Vagina (tissue), 2 donors: ENCODE data around the gene MICALL2. TPM values are rescaled to one million over a fixed set of nuclear protein-coding genes. Genes with fewer than 3 reads are reported as not detected.

Experiments
- DNase-seq, 2 donors: peaks; one replicate each; pipeline ENCODE4 v3.0.0-alpha.2; 2017; ENCODE audit errors: extremely low spot score in 2 of 2
- H3K27ac ChIP-seq: fragments of 200-600 bp; sonication (generic); one replicate; pipeline ENCODE4 v1.5.1; 2019
- H3K27me3 ChIP-seq: fragments of 200-600 bp; sonication (generic); one replicate; pipeline ENCODE4 v1.5.1; 2019
- H3K36me3 ChIP-seq, 2 donors: fragments of 200-600 bp; sonication (generic); one replicate each; pipeline ENCODE4 v1.5.1; 2017 to 2019
- H3K4me1 ChIP-seq: fragments of 200-600 bp; sonication (generic); one replicate; pipeline ENCODE4 v1.5.1; 2019
- H3K4me3 ChIP-seq, 2 donors: fragments of 200-600 bp; sonication (generic); 1 replicate in 1 of 2; 2 replicates in 1 of 2; pipeline ENCODE4 v1.5.1; 2016 to 2019
- H3K9me3 ChIP-seq: fragments of 200-600 bp; sonication (generic); one replicate; pipeline ENCODE4 v1.5.1; 2019
- POLR2A ChIP-seq, 2 donors: fragments of 450-650 bp; IDR thresholded peaks; one replicate each; pipeline ENCODE4 v1.6.1; 2017; ENCODE audit warnings: antibody characterized with exemption in 2 of 2, mild to moderate bottlenecking in 2 of 2, moderate library complexity in 2 of 2
- POLR2AphosphoS5 ChIP-seq, 2 donors: sonication (generic); formaldehyde crosslinking; IDR thresholded peaks; one replicate each; pipeline ENCODE4 v1.9.0; 2017; ENCODE audit warnings: antibody characterized with exemption in 2 of 2, mild to moderate bottlenecking in 2 of 2, low read depth in 1 of 2; ENCODE audit not compliant: insufficient read depth in 1 of 2
- intact Hi-C: fragments of 100-400 bp; cut with DNase I; formaldehyde crosslinking; loops from one replicate; pipeline ENCODE4 v1.15.1; 2023
- total RNA-seq: library from RNA; depleted of rRNA; stranded (reverse); fragments of >200 nt; gene quantifications from one replicate; pipeline ENCODE4 v1.2.3, GENCODE V29; 2016
- TF ChIP-seq, protein P1 (sequence below), 3 experiments: fragments of 450-650 bp in 2 of 3; fragments of 200-600 bp in 1 of 3; sonication (generic) in 1 of 3; IDR thresholded peaks; one replicate each; pipeline ENCODE4 v1.5.1; 2017 to 2019; ENCODE audit warnings: antibody characterized with exemption in 3 of 3, mild to moderate bottlenecking in 2 of 3, moderate library complexity in 2 of 3

MICALL2 gene
- total RNA-seq, 1 donor from 2014 or later, result 15.7 TPM

DNA sequence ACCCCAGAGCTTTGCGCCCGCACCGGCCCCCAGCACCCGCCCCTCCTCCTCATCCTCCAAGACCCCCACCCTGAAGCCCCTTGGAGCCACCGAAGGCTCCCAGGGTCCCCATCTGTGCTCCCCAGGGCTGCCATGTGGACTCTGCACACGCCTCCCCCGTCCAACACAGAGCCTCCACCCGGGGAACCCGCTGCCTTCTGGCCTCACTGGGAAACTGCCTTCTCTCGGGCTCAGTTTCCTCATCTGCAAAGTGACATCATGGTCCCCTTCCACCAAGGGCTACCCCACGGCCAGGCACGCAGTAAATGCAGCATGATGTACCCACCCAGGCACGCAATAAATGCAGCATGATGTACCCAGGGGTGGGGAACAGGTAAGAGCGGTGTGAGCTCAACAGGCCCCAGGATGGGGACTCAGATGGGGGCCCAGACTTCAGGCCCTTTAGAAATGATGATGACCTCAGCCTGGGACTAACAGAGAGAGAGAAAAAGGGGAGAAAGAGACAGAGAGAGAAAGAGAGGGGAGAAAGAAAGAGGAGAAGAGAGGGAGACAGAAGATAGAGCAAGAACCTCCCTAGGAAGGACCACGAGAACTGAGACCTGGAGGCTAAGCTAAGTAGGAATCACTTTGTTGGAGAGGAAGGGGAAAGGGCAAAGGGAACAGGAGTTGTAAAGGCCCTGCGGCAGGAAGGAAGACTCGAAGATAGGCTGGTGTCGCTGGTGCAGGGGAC lies 2.5 kb upstream of the MICALL2 start:
- Histone ChIP-seq H3K36me3 (no peaks in the 10 kb centered on the region), H3K4me3 (no peak overlapping the region), H3K4me1 (peaks cover 65% of the 10 kb centered on the region), H3K9me3 (no peaks in the 10 kb centered on the region), H3K27me3 (no peaks in the 10 kb centered on the region), H3K27ac (peak overlapping the region; percentile 88)
- no peak for TF ChIP-seq POLR2AphosphoS5 (IDR thresholded peaks at IDR 0.05; ENCODE audit: insufficient read depth in 1 of 2, low read depth in 1 of 2)
- TF ChIP-seq POLR2A (IDR thresholded peaks at IDR 0.05), result no peak
- TF ChIP-seq, protein P1, sequence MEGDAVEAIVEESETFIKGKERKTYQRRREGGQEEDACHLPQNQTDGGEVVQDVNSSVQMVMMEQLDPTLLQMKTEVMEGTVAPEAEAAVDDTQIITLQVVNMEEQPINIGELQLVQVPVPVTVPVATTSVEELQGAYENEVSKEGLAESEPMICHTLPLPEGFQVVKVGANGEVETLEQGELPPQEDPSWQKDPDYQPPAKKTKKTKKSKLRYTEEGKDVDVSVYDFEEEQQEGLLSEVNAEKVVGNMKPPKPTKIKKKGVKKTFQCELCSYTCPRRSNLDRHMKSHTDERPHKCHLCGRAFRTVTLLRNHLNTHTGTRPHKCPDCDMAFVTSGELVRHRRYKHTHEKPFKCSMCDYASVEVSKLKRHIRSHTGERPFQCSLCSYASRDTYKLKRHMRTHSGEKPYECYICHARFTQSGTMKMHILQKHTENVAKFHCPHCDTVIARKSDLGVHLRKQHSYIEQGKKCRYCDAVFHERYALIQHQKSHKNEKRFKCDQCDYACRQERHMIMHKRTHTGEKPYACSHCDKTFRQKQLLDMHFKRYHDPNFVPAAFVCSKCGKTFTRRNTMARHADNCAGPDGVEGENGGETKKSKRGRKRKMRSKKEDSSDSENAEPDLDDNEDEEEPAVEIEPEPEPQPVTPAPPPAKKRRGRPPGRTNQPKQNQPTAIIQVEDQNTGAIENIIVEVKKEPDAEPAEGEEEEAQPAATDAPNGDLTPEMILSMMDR (IDR thresholded peaks at IDR 0.05), result no peak
- no peak for DNase-seq
- intact Hi-C loops, result no loop called here

DNA sequence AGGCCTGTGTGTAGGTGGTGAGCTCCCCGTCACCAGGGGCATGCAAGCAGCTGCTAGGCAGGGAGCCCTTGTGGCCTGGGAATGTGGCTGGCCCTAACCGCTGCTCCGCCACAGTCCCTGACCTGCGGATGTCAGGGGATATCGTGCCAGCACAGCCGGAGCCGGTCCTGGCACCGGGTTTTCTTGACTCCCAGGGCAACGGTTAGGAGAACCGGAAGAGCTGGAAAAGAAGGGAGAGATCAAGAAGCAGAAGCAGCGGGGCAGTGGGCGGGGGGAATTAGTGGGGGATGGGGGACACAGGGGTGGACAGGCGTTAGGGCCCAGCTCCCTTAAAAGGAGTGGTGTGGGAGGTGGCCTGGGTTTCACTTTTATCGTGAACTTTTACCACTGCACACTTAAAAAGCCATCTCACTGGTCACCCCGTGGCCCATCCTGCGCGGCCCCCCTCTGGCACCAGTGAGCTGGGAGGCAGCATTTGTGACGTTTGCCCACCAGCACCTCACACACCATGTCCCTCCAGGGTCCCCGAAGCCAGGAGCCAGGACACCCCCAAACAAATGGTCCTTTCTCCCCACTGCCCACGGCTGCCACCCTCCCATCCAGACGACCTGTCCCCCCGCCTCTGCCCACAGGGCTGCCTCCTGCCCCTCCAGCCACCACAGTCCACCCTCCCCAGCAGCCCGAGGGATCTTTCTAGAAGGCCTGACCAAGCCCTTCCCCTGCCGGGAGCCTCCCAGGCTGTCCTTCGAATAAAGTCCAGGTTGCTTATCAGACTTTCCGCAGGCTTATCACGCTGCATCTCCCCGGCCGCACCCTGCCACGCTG lies 1.8 kb upstream of the MICALL2 start:
- intact Hi-C loops, result no loop called here
- no peaks in the 10 kb centered on the region for H3K9me3 ChIP-seq
- peaks cover 67% of the 10 kb centered on the region for H3K4me1 ChIP-seq
- no peak for DNase-seq
- peak overlapping the region; percentile 89 to 91 for H3K4me3 ChIP-seq
- H3K36me3 ChIP-seq, result no peaks in the 10 kb centered on the region
- peak overlapping the region; percentile 88 for H3K27ac ChIP-seq
- TF ChIP-seq, protein P1 (IDR thresholded peaks at IDR 0.05), result no peak
- TF ChIP-seq POLR2AphosphoS5 (IDR thresholded peaks at IDR 0.05; ENCODE audit: insufficient read depth in 1 of 2, low read depth in 1 of 2), result peak in 1 of 2 donors; percentile 21
- H3K27me3 ChIP-seq, result no peaks in the 10 kb centered on the region

DNA sequence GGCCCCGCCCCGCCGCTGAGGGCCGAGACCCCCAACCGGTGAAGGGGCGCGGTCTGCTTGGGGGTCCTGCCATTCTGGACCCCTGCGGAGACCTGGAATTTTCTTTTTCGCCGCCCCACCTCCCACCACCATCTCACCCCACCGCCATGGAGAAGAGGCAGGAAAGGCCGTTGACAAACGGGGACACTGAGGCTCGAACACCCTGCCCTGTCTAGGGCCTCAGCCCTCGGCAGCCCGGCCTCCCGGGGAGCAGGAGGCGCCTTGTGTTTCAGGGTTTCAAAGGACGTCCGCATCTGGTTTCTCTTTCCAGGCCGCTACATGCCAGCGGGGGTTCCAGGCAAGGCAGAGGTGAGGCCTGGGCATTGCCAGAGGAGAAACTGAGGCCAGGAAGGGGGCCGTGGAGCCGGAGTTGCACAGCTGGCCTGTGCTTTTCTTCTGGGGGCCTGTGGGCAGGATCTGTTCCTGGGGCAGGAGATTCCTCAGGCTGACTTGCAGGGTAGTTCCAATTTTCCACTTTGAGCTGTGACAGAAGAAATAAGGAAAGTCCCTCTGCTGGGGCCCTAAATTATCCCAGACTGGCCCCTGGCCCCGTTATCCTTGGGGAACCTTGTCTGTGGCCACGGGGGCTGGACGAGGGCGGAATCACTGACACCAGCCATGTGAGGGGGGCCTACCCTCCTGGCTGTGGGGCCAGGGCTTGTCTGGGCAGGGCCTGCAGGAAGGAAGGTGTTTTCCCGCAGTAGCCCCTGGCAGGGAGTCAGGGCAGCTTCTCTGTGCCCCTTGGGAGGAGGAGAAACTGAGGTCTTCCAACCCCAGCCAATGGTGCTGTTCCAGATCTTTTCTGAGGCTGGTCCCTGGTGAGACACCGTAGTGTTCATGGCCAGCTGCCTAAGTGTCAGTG lies 900 bp upstream of the MICALL2 start:
- Histone ChIP-seq H3K9me3 (no peaks in the 10 kb centered on the region), H3K4me1 (peaks cover 75% of the 10 kb centered on the region), H3K27ac (peak overlapping the region; percentile 88), H3K4me3 (peak overlapping the region; percentile 89 to 91), H3K36me3 (no peaks in the 10 kb centered on the region), H3K27me3 (no peaks in the 10 kb centered on the region)
- peak in 1 of 2 donors; percentile 11 for TF ChIP-seq POLR2AphosphoS5 (IDR thresholded peaks at IDR 0.05; ENCODE audit: insufficient read depth in 1 of 2, low read depth in 1 of 2)
- TF ChIP-seq, protein P1 (IDR thresholded peaks at IDR 0.05), result no peak
- no peak for TF ChIP-seq POLR2A (IDR thresholded peaks at IDR 0.05)
- intact Hi-C loops, result no loop called here
- DNase-seq, result no peak

DNA sequence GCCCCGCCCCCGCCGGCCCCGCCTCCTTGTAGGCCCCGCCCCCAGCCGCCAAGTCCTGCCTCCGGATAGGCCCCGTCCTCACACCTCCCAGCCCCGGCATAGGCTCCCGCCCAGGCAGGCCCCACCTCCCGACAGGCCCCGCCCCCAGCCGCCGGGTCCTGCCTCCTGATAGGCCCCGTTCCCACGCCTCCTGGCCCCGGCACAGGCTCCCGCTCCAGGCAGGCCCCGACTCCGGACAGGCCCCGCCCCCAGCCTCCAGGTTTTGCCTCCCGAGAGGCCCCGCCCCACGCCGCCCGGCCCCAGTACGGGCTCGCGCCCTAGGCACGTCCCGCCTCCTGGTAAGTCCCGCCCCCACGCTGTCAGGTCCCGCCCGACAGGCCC lies 232 bp upstream of the MICALL2 start:
- Histone ChIP-seq H3K4me3 (peak overlapping the region; percentile 89 to 91), H3K27ac (peak overlapping the region; percentile 88), H3K27me3 (no peaks in the 10 kb centered on the region), H3K36me3 (no peaks in the 10 kb centered on the region), H3K4me1 (peaks cover 82% of the 10 kb centered on the region), H3K9me3 (no peaks in the 10 kb centered on the region)
- DNase-seq, result peak; percentile 99
- intact Hi-C loops, result no loop called here
- TF ChIP-seq, protein P1 (IDR thresholded peaks at IDR 0.05), result no peak
- TF ChIP-seq POLR2A (IDR thresholded peaks at IDR 0.05) (no peak), POLR2AphosphoS5 (IDR thresholded peaks at IDR 0.05; ENCODE audit: insufficient read depth in 1 of 2, low read depth in 1 of 2) (no peak)
